K562 (cell line): Measurements from ENCODE around the gene LGALS3BP.

Experiments
- CBFB ChIP-seq: sonication (generic); formaldehyde crosslinking; IDR thresholded peaks from 2 replicates; pipeline ENCODE4 v1.4.0; 2020; ENCODE audit warnings: mild to moderate bottlenecking, missing genetic modification reagents
- CHD2 ChIP-seq: IDR thresholded peaks from 2 replicates; pipeline ENCODE4 v1.6.1; 2011; ENCODE audit warnings: low read depth, low read length
- EP300 ChIP-seq: IDR thresholded peaks from 2 replicates; pipeline ENCODE4 v1.6.1; 2012; ENCODE audit warnings: low read length, improper control_type of control experiment
- GATA2 ChIP-seq: sonication (generic); formaldehyde crosslinking; IDR thresholded peaks from 2 replicates; pipeline ENCODE4 v1.4.0; 2020; ENCODE audit warnings: mild to moderate bottlenecking, missing genetic modification reagents
- JUNB ChIP-seq: fragments of 450-650 bp; formaldehyde crosslinking; conservative IDR thresholded peaks from 2 replicates; pipeline ENCODE4 v1.4.0; 2020; ENCODE audit warnings: mild to moderate bottlenecking
- NFYB ChIP-seq: IDR thresholded peaks from 2 replicates; pipeline ENCODE4 v1.6.1; 2011; ENCODE audit warnings: mild to moderate bottlenecking, moderate library complexity; ENCODE audit not compliant: insufficient read length; ENCODE audit errors: extremely low read depth
- ZBTB1 ChIP-seq: sonication (generic); formaldehyde crosslinking; IDR thresholded peaks from 2 replicates; pipeline ENCODE4 v1.8.1; 2023; ENCODE audit warnings: missing genetic modification reagents, low read depth, mild to moderate bottlenecking, borderline replicate concordance
- ZBTB7A ChIP-seq: IDR thresholded peaks from 2 replicates; pipeline ENCODE4 v1.6.1; 2011; ENCODE audit warnings: low read depth, mild to moderate bottlenecking, low read length, moderate library complexity, borderline replicate concordance; ENCODE audit not compliant: control insufficient read depth
- TF ChIP-seq, protein P1 (sequence below), 3 experiments: IDR thresholded peaks in 2 of 3; conservative IDR thresholded peaks in 1 of 3; 2 replicates each; pipeline ENCODE4 v1.5.1; 2011 to 2012; ENCODE audit warnings: low read length in 3 of 3, mild to moderate bottlenecking in 3 of 3, control low read depth in 2 of 3, improper control_type of control experiment in 1 of 3, inconsistent platforms in 1 of 3, low read depth in 1 of 3, mixed read lengths in 1 of 3, moderate library complexity in 1 of 3; ENCODE audit not compliant: insufficient read depth in 2 of 3
- TF ChIP-seq, protein P2 (sequence below): sonication (generic); formaldehyde crosslinking; IDR thresholded peaks from 2 replicates; pipeline ENCODE4 v1.9.0; 2022; ENCODE audit warnings: mild to moderate bottlenecking, missing genetic modification reagents
- TF ChIP-seq, protein P3 (sequence below): fragments of 250-450 bp; sonication (Bioruptor Pico); IDR thresholded peaks from 2 replicates; pipeline ENCODE4 v1.8.0; 2022; ENCODE audit warnings: moderate library complexity, mild to moderate bottlenecking, inconsistent platforms

DNA sequence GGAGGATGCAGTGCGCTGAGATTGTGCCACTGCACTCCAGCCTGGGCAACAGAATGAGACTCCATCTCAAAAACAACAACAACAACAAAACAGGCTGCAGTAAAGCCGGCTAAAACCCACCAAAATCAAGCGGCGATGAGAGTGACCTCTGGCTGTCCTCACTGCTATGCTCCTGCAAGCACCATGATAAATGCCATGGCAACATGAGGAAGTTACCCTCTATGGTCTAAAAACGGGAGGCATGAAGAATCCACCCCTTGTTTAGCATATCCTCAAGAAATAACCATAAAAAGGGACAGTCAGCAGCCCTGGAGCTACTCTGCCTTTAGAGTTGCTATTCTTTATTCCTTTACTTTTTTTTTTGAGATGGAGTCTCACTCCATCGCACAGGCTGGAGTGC, 8.4 kb upstream of the LGALS3BP start:
- no peak for TF ChIP-seq GATA2 (CRISPR knock-in tag)
- TF ChIP-seq JUNB (CRISPR knock-in tag), result no peak
- TF ChIP-seq, protein P1, sequence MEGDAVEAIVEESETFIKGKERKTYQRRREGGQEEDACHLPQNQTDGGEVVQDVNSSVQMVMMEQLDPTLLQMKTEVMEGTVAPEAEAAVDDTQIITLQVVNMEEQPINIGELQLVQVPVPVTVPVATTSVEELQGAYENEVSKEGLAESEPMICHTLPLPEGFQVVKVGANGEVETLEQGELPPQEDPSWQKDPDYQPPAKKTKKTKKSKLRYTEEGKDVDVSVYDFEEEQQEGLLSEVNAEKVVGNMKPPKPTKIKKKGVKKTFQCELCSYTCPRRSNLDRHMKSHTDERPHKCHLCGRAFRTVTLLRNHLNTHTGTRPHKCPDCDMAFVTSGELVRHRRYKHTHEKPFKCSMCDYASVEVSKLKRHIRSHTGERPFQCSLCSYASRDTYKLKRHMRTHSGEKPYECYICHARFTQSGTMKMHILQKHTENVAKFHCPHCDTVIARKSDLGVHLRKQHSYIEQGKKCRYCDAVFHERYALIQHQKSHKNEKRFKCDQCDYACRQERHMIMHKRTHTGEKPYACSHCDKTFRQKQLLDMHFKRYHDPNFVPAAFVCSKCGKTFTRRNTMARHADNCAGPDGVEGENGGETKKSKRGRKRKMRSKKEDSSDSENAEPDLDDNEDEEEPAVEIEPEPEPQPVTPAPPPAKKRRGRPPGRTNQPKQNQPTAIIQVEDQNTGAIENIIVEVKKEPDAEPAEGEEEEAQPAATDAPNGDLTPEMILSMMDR (IDR thresholded peaks at IDR 0.05 in 2 of 3, conservative IDR thresholded peaks at IDR 0.05 in 1 of 3; ENCODE audit: insufficient read depth in 2 of 3, low read depth in 1 of 3, low read length in 3 of 3), result no peak
- no peak for TF ChIP-seq CBFB (CRISPR knock-in tag)
- TF ChIP-seq, protein P2, sequence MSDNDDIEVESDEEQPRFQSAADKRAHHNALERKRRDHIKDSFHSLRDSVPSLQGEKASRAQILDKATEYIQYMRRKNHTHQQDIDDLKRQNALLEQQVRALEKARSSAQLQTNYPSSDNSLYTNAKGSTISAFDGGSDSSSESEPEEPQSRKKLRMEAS (CRISPR knock-in tag), result no peak
- no peak for TF ChIP-seq NFYB
- TF ChIP-seq ZBTB1 (CRISPR knock-in tag), result no peak
- no peak for TF ChIP-seq EP300
- TF ChIP-seq CHD2, result no peak
- TF ChIP-seq ZBTB7A, result no peak
- TF ChIP-seq, protein P3, sequence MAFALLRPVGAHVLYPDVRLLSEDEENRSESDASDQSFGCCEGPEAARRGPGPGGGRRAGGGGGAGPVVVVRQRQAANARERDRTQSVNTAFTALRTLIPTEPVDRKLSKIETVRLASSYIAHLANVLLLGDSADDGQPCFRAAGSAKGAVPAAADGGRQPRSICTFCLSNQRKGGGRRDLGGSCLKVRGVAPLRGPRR (CRISPR knock-in tag), result no peak
